Measurements from ENCODE around the gene SLC7A1.

The SLC7A1 gene

DNA sequence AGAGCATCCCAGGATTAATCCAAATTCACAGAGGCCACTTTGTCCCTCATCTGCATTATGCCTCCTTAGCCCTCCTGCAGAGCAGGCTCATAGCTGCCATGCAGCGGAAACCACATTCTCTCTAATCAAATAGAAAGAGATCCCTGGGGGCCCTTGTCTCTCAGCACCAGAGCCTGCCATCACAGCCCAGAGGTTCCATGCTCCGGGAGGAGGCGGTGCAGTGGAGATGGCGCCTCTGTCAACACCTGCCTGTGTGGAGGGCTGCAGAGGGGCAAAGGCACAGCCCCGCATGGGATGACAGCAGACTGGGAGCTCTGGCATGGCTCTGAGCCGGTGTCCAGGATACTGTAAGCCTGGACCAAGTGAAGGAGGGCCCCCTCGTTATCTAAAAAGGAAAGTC lies 111.3 kb downstream of the SLC7A1 start:
- DNase-seq: no peak

DNA sequence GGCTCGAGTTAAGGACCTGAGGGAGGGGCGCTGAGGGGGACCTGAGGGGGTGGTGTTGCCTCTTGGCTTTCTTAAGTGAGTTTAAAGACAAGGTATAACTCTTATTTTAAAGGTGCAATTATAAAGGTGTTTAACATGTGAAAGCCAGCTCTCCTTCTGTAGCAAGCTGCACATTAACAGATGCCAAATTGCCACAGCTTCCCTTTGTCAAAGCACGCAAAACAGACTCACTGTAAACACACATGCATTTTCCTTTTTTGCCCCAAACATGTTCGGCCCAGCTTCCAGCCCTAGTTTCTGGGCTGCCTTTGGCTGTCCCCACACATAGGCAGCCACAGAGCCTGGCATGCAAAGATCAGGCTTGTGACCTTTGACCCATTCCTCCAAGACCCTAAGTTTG lies 111.9 kb downstream of the SLC7A1 start:
- DNase-seq: no peak

DNA sequence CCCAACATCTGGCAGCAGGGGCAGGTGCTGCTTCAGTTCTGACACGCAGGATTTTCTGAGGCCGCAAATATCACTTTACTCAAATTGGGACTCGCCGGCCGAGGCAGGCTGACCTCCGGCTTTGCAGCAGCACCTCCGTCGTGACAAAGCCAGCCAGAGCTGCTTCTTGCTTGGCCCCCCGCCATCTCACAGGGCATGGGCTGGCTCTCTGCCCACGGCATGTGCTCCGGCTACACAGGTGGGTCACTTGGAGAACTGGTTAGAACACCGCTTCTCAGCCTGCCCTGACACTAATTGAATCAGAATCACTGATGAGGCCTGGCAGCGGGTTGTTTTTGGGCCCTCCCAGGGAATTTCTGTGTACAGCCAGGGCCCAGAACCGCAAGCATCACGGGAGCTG lies 112.3 kb downstream of the SLC7A1 start:
- DNase-seq: peak; percentile 18 to 47

- DNase-seq: no peak
These were observed 113.0 kb downstream of the SLC7A1 start for GRCh38 chr13:29482504-29482903.

DNA sequence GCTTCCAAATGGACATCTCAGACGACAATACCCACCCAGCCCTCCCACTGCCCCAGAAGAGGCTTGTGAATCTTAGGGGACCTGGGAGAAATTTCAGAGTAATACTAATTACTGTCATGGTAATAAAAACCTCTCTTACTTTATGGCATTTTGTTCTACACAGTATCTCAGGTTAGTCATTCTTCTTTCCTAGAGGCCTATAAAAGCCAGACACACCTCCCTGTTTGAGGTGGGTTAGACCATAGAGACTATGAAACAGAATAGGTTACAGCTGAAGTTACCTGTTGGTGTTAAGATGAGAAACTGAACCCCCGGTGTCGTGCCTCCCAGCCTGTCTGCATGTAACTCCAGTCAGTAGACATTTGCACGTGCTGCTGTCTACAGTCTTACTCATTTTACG lies 113.9 kb downstream of the SLC7A1 start:
- no peak for DNase-seq

DNA sequence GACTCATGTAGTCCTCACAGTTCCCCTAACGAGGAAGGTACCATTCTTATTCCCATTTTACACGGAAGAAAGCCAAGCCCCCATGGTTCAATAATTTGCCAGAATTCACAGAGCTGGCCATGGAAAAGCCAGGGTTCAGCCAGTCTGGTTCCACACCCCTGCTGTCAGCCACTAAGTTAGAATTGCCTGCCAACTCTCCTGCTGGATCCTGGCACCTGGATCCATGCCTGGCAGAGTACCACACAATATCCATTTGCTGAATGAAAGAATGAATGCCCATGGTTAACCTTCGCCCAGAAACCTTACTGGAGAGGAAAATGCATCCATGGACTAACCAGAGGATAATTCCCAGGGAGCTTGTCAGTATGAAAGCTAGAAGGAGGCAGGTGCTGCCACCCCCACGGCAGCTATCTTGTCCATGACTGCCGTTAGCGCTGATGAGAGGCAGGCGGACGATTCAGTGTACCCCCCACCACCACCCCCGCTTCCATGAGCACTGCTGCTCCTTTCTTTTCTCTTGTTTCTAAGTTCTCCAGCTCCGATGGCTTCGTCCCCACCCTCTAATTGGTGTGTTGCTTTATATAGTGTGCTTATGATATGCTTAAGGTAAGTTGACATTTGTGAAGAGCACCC lies 114.5 kb downstream of the SLC7A1 start:
- no peak for DNase-seq

DNA sequence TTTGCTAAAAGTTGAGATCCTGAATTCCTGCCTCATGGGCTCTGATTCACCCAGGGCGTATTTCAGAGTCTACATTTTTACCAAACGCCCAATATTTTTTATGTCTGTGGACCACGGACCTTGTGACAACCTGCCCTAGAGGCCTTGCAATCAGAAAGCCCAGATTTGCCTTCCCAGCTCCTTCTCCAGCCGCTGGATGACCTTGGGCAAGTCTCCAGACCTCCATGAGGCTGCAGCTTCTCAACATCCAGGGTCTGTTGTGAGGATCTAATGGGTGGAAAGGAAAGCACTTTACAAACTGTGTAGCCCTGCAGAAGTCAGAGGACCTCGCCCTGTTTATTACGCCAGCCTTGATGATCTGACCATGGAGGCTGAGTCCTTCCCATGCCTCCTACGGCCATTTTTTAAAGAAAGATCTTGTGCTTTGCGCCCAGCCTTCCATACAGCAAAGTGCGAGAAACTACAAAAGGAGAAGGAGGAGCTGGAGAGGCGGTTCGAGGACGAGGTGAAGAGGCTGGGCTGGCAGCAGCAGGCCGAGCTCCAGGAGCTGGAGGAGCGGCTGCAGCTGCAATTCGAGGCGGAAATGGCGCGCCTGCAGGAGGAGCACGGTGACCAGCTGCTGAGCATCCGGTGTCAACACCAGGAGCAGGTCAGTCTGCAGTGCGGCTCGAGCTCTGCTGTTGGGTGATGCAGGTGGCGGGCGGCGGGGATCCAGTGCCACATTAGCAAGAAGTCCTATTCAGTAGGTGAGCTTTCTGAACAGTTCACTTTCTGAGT lies 115.6 kb downstream of the SLC7A1 start:
- DNase-seq: peak; percentile 70 to 84

- no peak for DNase-seq
These were observed 119.4 kb downstream of the SLC7A1 start for GRCh38 chr13:29476046-29476445.

DNA sequence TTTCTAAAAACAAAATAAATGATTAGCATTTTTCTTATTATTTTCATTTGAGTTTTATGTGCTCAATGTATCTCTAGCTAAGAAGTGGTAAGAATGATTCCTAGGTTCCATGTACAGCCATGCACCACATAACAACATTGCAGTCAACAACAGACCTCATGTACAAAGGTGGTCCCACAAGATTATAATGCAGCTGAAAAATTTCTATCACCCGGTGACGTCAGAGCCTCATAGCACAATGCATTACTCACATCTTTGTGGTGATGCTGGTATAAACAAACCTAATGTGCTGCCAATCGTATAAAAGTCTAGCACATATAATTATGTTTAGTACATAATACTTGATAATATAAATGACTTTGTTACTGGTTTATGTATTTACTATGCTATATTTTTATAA lies 120.5 kb downstream of the SLC7A1 start:
- no peak for DNase-seq

DNA sequence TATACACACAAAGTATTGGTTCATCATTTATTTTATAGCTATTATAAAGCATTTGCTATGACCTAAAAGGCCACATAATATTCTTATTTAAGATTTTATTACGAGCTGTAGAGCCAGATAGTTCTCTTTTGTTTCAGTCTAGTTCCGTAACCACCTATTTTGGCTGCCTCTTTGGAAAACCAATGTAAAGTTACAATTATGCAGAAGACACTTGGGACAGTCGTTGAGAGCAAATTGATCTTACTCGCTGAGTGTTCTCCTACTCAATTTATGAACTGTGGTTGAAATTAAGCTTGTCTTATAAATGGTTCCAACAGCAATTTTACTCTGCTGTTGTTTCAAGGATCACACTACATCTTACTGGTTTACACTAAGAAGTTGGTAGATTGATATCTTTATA lies 122.3 kb downstream of the SLC7A1 start:
- no peak for DNase-seq

GRCh38 chr13:29472332-29472961 lies 123.0 kb downstream of the SLC7A1 start:
- peak in 1 of 2 experiments; percentile 62 for DNase-seq

DNA sequence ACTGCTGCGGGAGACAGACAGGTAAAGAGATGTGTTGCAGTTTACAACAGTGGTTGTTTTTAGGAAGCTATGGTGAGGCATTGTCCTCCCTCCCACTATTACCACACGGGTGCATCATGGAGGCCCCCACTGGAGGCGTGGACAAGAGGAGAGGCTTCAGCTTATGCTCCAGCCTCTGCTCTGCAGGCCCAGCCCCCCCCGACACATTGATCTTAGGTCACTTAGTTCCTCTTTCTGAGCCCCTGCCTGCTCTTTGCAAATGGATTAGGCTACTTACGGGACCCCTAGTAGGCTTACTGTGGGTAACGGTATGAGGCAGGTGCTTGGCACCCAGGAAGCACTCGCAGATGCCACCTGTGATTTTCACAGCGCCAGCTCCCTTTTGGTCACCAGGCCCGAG lies 123.9 kb downstream of the SLC7A1 start:
- DNase-seq: no peak

DNA sequence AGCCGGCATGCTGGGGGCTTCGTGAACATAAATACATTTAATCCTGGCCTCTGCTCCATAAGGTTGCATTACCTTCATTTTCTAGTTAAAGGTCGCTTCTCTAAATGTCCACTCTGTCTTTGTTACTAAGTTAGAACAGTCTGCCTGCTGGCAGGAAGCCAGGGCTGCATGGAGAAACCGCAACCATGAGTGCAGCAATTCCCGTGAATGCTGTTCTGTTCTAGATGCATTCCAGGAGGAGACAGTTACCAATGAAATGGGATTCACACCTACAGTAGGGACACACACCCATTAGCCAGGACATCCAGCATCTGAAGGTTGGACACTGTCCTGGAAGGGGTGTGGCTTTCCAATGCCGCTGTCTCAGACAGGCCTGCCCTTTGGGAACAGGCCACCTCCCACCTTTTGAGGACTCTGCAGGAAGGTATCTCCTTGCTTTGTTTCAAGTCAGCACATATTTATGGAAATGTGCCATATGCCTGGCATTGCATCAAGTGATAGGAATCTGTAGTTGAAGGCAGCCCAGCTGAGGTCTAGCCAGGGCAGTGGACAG lies 129.7 kb downstream of the SLC7A1 start:
- DNase-seq: no peak

- no peak for DNase-seq
These were observed 131.3 kb downstream of the SLC7A1 start for GRCh38 chr13:29464105-29464679.

GRCh38 chr13:29459813-29460355 lies 135.6 kb downstream of the SLC7A1 start:
- DNase-seq: no peak

Data from SHP77 (cell line).